Natural killer cell (primary cell): ENCODE measurements around the gene STXBP3. TPM values are rescaled to one million over a fixed set of nuclear protein-coding genes. Genes with fewer than 3 reads are reported as not detected.
A peak's percentile ranks its signal among the peaks of the same experiment; 100 is the strongest.

Source experiments
- ATAC-seq, 3 donors: fragments of 150-1000 bp in 2 of 3; fragments of 200-7000 bp in 1 of 3; cut with Tn5 transposase; 1 replicate in 1 of 3; 2 replicates in 2 of 3; pipeline ENCODE4 v1.10.0; 2021; ENCODE audit warnings: mild to moderate bottlenecking in 2 of 3, moderate library complexity in 2 of 3
- DNase-seq, 2 donors: peaks; one replicate each; pipeline versions ENCODE4 v3.0.0 to v3.0.0-alpha.2; 2013 to 2021; ENCODE audit warnings: mixed read lengths in 1 of 2
- H3K27ac ChIP-seq: one replicate; pipeline ENCODE4 v1.5.1; 2013; ENCODE audit warnings: mild to moderate bottlenecking, low read length
- H3K27me3 ChIP-seq: one replicate; pipeline ENCODE4 v1.6.1; 2013; ENCODE audit warnings: low read length; ENCODE audit not compliant: control insufficient read depth, insufficient read depth
- H3K36me3 ChIP-seq: one replicate; pipeline ENCODE4 v1.6.1; 2013; ENCODE audit warnings: low read length; ENCODE audit not compliant: control insufficient read depth, insufficient read depth
- H3K4me1 ChIP-seq: one replicate; pipeline ENCODE4 v1.6.1; 2013; ENCODE audit warnings: low read length; ENCODE audit not compliant: control insufficient read depth, insufficient read depth
- H3K4me3 ChIP-seq: one replicate; pipeline ENCODE4 v1.5.1; 2013; ENCODE audit warnings: low read length
- H3K9me3 ChIP-seq: one replicate; pipeline ENCODE4 v1.6.1; 2013; ENCODE audit warnings: low read length; ENCODE audit not compliant: control insufficient read depth, insufficient read depth
- H3K27ac Mint-ChIP-seq, 2 donors: one replicate each; pipeline ENCODE4 v1.8.0; 2022; ENCODE audit warnings: mild to moderate bottlenecking in 2 of 2, mixed read lengths in 2 of 2, moderate library complexity in 1 of 2
- H3K27me3 Mint-ChIP-seq, 2 donors: one replicate each; pipeline ENCODE4 v1.8.0; 2022; ENCODE audit warnings: low read depth in 2 of 2, mixed read lengths in 2 of 2
- H3K36me3 Mint-ChIP-seq: one replicate; pipeline ENCODE4 v1.8.0; 2022; ENCODE audit warnings: mixed read lengths
- H3K4me1 Mint-ChIP-seq, 2 donors: one replicate each; pipeline ENCODE4 v1.8.0; 2022; ENCODE audit warnings: mixed read lengths in 2 of 2
- H3K4me3 Mint-ChIP-seq: one replicate; pipeline ENCODE4 v1.8.0; 2022; ENCODE audit warnings: mild to moderate bottlenecking, moderate library complexity, mixed read lengths
- H3K9me3 Mint-ChIP-seq, 2 donors: one replicate each; pipeline ENCODE4 v1.8.0; 2022; ENCODE audit warnings: mixed read lengths in 2 of 2
- WGBS: methylation state at CpG from one replicate; pipeline ENCODE4 v1.1.7; 2013; ENCODE audit warnings: missing lambda C conversion rate; ENCODE audit not compliant: insufficient coverage; 5-methylcytosine and 5-hydroxymethylcytosine counted together
- intact Hi-C: fragments of 100-400 bp; cut with micrococcal nuclease; formaldehyde crosslinking; loops from one replicate; pipeline ENCODE4 v1.14.2; 2022
- total RNA-seq, 4 donors: library from RNA; stranded (reverse); fragments of 120-200 nt in 1 of 4; gene quantifications; one replicate each; pipeline versions ENCODE4 v1.2.3 to v1.2.4, GENCODE V29; 2013 to 2022
- TF ChIP-seq, protein P1 (sequence below): fragments of 200-600 bp; IDR thresholded peaks from one replicate; pipeline ENCODE4 v1.8.0; 2022; ENCODE audit warnings: antibody characterized with exemption

STXBP3 gene
- total RNA-seq, 3 donors from 2014 or later (not counting 1 experiment from before 2014, with no cell fraction given): 63.1 to 71.4 (median 69.2) TPM

DNA sequence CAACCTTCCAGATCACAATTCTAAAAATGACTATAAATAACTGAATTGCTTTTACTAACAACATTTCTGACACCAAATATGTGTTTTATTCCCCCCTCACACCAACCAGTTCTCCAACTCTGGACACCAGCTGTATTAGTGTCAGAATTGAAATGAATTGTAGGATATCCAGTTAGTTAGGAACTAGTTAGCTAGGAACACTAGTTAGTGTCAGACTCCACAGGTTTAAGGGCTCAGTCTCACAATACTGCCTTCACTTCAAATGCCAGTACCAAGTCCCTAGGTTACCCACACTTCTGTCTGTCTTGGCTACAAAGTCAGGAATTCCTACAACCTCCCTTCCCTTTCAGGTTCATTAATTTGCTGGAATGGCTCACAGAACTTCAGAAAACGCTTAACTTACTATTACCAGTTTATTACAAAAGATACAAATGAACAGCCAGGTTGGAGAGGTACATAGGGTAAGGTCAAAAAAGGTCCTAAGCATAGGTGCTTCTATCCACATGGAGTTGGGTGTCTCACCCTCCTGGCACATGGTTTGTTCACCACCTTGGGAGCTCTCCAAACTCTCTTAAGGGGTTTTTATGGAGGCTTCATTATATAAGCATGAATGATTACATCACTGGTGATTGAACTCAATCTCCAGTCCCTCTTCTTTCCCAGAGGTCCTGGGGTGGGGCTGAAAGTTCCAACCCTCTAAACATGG is 4.2 kb downstream of the STXBP3 start:
- TF ChIP-seq, protein P1, sequence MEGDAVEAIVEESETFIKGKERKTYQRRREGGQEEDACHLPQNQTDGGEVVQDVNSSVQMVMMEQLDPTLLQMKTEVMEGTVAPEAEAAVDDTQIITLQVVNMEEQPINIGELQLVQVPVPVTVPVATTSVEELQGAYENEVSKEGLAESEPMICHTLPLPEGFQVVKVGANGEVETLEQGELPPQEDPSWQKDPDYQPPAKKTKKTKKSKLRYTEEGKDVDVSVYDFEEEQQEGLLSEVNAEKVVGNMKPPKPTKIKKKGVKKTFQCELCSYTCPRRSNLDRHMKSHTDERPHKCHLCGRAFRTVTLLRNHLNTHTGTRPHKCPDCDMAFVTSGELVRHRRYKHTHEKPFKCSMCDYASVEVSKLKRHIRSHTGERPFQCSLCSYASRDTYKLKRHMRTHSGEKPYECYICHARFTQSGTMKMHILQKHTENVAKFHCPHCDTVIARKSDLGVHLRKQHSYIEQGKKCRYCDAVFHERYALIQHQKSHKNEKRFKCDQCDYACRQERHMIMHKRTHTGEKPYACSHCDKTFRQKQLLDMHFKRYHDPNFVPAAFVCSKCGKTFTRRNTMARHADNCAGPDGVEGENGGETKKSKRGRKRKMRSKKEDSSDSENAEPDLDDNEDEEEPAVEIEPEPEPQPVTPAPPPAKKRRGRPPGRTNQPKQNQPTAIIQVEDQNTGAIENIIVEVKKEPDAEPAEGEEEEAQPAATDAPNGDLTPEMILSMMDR: no peak
- DNase-seq (no peak), ATAC-seq (no peak)
- Histone ChIP-seq H3K36me3 (peaks cover 27% of the 10 kb centered on the region), H3K9me3 (no peaks in the 10 kb centered on the region), H3K4me1 (peaks cover 13% of the 10 kb centered on the region), H3K27me3 (no peaks in the 10 kb centered on the region), H3K4me3 (no peak overlapping the region), H3K27ac (no peak overlapping the region)
- H3K4me3 Mint-ChIP-seq: no peak overlapping the region
- H3K27me3 Mint-ChIP-seq: no peaks in the 10 kb centered on the region
- no peaks in the 10 kb centered on the region for H3K9me3 Mint-ChIP-seq
- H3K27ac Mint-ChIP-seq: peak overlapping the region; percentile 39 to 47
- intact Hi-C loops: no loop called here
- H3K36me3 Mint-ChIP-seq: peaks cover 7% of the 10 kb centered on the region
- peaks cover 37 to 42% of the 10 kb centered on the region in 2 donors for H3K4me1 Mint-ChIP-seq
- no CpG with 5 or more reads among the region's 1 CpG for WGBS

DNA sequence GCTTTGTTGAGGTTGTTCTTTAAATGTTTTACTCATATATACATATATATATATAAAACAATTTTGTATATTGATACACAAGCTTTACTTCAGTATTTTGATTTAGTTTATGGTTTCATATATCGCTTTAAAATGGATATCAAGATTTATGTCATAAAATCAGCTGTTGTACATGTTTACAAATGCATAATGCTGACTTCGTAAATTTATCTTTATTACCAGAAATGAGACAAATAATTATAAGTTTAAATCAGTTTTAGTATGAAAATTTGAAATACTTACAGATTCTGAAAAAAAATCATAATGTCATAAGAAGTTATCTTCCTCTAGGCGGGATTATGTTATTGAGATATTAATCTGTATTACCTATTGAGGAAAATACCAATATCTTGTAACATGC is 6.9 kb downstream of the STXBP3 start:
- Histone ChIP-seq H3K27me3 (no peaks in the 10 kb centered on the region), H3K36me3 (peaks cover 47% of the 10 kb centered on the region), H3K4me1 (peaks cover 3% of the 10 kb centered on the region), H3K27ac (no peak overlapping the region), H3K9me3 (no peaks in the 10 kb centered on the region), H3K4me3 (no peak overlapping the region)
- Mint-ChIP-seq H3K36me3 (no peaks in the 10 kb centered on the region), H3K4me1 (peaks cover 21 to 25% of the 10 kb centered on the region in 2 donors), H3K9me3 (no peaks in the 10 kb centered on the region), H3K27ac (no peak overlapping the region), H3K27me3 (no peaks in the 10 kb centered on the region), H3K4me3 (no peak overlapping the region)
- ATAC-seq: no peak
- intact Hi-C loops: no loop called here
- no peak for DNase-seq
- TF ChIP-seq, protein P1: no peak
- no CpG with 5 or more reads among the region's 3 CpGs for WGBS

DNA sequence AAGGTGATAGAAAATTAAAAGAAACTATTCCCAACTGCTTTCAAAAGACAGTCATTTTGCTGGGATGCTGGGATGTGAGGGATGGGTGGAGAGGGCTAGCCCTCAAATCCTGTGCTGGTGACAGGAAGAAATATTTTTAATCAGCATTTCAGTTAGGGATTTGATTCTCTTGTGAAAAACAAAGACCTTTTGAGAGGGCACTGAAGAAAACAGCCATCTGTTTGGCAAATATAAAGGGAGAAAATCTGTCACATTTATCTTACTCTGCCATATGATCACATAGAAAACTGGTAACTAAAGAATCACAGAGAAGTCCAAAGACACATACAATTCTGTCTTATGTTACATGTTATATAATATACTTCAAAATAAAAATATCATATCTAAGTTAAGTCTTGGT is 12.3 kb downstream of the STXBP3 start:
- no peak overlapping the region for H3K4me3 Mint-ChIP-seq
- Histone ChIP-seq H3K4me1 (no peaks in the 10 kb centered on the region), H3K27ac (no peak overlapping the region), H3K27me3 (no peaks in the 10 kb centered on the region), H3K4me3 (no peak overlapping the region), H3K9me3 (no peaks in the 10 kb centered on the region), H3K36me3 (peaks cover 78% of the 10 kb centered on the region)
- no peak for DNase-seq
- no peaks in the 10 kb centered on the region for H3K27me3 Mint-ChIP-seq
- no peaks in the 10 kb centered on the region for H3K9me3 Mint-ChIP-seq
- H3K36me3 Mint-ChIP-seq: peaks cover 7% of the 10 kb centered on the region
- H3K4me1 Mint-ChIP-seq: no peaks in the 10 kb centered on the region
- no peak overlapping the region for H3K27ac Mint-ChIP-seq
- no peak for ATAC-seq
- TF ChIP-seq, protein P1: no peak
- intact Hi-C loops: no loop called here

DNA sequence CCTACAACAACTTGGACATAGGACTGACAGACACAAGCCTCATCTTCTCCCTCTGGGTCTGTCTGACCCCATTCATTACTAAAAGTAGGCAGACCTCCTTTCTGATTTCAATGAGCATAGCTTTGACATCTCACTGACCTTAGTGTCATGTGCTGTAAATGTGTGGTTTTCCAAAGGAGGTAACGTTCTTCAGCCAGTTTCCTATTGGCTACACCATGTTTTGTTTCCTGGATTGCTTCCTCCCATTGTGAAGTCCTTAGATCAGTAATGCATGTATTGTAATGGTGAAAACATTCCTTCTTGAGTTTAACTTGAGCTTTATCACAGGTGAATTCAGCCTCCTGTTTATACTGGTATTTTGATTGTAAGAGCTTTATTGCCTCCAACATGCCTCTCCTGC is 20.6 kb downstream of the STXBP3 start:
- ATAC-seq (no peak), DNase-seq (no peak)
- Mint-ChIP-seq H3K4me3 (no peak overlapping the region), H3K4me1 (peaks cover 5 to 6% of the 10 kb centered on the region in 2 donors), H3K9me3 (no peaks in the 10 kb centered on the region), H3K36me3 (no peaks in the 10 kb centered on the region), H3K27ac (no peak overlapping the region), H3K27me3 (no peaks in the 10 kb centered on the region)
- Histone ChIP-seq H3K27me3 (no peaks in the 10 kb centered on the region), H3K36me3 (peaks cover 54% of the 10 kb centered on the region), H3K4me3 (no peak overlapping the region), H3K27ac (no peak overlapping the region), H3K4me1 (no peaks in the 10 kb centered on the region), H3K9me3 (no peaks in the 10 kb centered on the region)
- intact Hi-C loops: no loop called here
- TF ChIP-seq, protein P1: no peak
- WGBS: 93% methylated on average over 1 of the region's 1 CpG
